Stimulated activated naive CD4-positive, alpha-beta T cell treated with Interleukin-2 at 50 U/mL for 16 hours (primary cell): ENCODE data around the gene C19orf12.

Experiments
- DNase-seq: peaks from one replicate; lab custom pipeline; 2025; lab: John Stamatoyannopoulos, UW

The C19orf12 gene

DNA sequence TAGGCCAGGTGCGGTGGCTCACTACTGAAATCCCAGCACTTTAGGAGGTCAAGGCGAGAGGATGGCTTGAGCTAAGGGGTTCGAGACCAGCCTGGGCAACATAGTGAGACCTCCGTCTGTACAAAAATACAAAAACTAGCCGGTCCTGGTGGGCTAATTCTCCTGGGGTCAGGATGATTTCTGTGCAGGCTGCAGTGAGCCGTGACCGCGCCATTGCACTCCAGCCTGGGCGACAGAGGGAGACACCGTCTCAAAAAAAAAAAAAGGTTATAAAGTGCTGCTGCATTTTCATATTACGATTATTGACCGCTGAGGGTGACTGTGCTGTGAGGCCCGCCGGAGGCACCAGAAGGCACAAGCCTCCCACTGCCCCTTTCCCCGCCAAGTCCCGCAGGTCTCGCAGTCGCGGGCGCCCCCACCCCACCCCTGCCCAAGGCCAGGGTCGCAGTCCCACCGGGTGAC, 50.3 kb downstream of the C19orf12 start:
- no peak for DNase-seq

DNA sequence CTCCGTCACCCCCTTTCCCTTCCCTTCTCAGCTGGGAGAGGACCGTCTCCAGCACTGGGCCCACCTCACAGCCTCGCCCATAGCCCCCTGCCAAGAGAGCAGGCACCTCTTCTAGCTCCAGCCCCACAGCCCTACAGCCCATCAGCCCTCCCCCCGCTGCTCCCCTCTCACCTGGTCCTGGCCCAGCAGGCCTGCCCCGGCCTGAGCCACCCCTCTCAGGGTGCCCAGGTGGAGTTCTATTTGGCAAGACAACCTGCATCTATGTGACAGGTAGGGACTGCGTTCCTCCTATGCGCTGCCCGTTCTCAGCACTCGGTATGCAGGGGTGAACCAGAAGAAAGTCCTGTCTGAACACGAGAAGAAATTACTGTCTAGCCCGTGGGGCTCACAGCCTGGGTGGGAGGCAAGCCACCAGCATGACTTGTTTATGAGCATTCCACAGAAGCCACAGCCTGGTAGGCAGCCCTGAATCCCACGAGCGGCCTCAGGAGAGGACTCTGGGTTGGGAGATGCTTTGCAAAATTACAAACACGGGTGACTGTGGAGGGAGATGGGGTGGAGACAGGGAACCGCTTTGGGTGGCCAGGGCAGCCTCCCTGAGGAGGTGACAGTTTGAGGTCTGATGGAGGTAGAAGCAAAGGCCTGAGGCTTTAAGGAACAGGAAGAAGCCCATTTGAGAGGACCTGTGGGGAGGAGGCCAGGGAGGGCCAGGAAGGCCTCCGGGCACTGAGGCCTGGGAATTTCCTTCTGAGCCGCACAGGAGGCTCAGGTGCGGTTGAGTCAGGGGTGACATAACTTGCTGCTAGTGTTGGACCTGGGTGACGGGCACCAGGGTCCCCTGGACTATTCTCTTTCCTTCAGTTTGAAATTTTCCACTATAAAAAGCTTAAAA, 51.0 kb downstream of the C19orf12 start:
- DNase-seq = no peak

DNA sequence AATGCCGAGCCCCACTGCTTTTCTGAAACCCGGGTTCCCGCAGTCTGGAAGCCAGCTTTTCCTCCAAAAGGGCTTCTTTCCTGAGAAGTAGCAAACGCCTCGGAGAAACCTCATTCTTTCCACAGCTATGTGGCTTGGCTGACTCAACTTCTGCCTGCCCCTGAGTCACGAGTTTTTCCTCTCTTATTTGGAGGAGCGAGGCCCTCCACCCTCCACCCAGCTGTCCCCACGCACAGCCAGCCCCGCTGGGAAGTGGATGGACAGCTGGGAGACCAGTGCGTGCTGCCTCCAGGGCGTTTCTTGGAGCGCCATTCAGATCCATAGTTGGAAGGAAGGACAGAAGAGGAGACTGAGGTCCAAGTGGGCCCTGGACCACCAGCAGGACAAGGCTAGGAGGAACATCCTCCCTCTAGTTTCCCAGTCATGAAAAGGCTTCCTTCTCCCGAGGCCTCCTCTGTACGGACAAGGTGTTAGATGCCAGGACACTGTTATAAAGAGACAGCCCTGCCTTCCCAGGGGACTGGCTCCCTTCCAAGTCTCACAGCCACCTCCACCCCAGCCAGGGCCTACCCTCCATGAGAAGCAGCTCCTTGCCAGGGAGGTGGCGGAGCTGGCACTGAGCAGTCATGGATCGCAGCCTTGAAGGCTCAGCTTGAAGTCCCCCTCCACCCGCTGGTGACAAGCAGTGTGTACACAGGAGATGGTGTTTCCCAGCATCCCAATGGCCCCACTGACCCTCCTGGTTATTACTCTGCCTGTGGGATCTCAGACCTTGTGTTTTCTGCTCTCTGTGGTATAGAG, 52.3 kb downstream of the C19orf12 start:
- DNase-seq = peak; percentile 9

DNA sequence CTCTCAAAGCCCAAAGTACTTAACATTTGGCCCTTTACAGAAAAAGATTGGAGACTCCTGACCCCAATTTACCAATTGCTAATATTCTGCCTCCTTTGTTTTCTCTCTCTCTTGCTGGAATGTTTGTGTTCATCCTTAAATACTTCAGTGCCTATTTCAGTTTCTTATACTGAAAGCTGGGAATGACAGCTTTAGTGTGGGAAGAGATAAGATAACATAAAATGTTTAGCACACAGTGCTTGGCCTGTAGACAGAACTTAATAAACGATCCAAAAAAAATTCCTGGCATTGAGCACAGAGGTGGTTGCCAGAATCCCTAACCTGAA, 52.8 kb downstream of the C19orf12 start:
- no peak for DNase-seq

DNA sequence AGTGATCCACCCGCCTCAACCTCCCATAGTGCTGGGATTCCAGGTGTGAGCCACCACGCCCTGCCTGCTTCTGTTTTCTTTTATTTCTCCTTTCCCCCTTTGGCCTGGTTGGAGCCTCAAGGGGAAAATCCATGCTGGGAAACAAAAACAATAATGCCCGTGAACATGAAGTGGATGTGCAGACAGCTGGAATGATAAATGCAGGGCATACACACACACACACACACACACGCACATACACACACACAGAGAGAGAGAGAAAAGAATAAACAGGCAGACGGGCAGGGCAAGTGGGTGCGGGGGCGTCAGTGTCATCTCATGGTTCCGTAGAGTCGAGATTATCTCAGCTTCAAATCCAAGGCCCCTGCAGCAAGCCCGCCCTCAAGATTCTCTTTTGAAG, 54.2 kb downstream of the C19orf12 start:
- DNase-seq = peak; percentile 30

DNA sequence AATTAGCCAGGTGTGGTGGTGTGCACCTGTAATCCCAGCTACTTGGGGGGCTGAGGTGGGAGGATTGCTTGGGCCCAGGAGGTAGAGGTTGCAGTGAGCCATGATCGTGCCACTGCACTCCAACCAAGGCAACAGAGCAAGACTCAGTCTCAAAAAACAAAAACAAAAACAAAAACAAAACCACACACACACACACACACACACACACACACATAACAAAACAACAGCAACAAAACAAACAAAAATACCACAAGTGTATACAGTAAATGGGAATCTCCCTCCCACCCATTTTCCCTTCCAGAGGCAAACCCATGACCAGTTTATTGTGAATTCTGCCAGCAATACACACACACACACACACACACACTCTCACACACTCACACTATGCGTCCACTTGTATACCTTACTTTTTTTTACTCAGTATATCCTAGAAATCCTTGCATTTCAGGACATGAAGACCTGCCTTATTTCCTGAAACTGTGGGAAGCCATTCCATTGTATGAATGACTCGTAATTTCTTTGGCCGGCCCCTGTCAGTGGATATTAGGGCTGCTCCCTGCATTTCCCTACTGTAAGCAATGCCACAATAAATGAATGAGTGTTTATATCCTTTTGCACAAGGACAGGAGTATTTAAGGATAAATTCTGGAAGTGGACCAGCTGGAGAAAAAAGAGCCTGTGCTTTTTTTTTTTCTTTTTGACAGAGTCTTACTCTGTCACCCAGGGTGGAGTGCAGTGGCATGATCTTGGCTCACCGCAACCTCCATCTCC, 56.7 kb downstream of the C19orf12 start:
- DNase-seq = no peak

DNA sequence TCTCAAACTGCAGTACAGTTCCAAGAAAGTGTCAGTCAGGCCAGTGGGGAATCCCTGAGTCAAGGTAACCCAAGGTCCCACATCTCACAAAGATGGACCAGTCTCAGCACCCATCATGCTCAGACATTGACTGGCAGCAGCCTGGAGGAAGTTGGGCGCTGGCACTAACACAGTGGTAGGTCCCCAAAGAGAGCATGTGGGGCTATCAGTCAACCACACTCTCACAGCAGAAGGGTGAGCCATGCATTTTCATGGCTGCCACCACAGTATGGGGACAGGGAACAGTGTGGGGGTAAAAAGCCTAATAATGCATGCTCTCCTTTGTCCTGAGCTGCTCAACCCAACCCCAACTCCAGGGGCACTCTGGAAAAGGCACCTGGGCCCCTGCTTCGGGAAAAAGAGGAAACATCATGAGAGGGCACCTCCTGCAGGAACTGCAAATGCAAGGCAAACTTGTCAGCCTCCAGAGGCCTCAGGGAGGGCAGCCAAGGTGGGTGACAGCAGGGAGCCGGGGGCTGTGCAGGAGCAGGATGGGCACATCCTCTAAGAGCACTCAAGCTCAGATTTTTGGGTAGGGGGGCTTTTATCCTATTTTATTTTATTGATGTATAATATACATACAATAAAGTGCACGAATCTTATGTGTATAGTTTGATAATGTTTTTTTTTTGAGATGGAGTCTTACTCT, 59.3 kb downstream of the C19orf12 start:
- DNase-seq = no peak

DNA sequence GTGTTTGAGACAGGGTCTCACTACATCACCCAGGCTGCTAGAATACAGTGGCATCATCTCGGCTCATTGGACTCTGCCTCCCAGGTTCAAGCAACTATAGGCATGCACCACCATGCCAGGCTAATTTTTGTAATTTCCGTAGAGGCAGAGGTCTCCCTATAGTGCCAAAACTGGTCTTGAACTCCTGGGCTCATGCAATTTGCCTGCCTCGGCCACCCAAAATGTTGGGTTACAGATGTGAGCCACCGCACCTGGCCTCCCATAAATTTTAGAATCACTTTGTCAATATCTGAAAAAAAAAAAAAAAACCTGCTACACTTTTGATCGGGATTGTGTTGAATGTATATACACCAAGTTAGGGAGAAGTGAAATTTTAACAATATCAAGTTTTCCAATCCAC, 61.7 kb downstream of the C19orf12 start:
- no peak for DNase-seq

DNA sequence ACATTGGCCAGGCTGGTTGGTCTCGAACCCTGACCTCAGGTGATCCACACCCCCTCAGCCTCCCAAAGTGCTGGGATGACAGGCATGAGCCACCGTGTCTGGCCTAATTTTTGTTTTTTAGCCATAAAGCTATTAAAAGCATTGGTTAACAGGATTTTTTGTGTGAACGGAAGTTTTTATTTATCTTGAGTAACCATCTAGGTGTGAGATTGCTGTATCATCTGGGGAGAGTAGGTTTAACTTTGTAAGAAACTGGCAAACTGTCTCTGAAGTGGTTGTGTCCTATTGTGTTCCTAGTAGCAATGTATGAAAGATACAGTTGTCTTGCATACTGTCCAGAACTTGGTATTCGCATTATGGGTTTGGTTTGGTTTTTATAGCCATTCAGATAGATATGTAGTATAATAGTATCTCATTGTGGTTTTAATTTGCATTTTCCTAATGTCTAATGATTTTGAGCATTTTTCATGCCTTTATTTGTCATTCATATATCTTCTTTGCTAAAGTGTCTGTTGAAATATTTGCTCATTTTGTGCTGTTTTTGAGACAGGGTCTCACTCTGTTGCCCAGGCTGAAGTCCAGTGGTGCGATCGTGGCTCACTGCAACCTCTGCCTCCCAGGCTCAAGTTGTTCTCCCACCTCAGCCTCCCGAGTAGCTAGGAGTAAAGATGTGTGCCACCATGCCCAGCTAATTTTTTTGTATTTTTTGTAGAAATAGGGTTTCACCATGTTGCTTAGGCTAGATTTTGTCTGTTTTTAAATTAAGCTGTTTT, 63.3 kb downstream of the C19orf12 start:
- no peak for DNase-seq

DNA sequence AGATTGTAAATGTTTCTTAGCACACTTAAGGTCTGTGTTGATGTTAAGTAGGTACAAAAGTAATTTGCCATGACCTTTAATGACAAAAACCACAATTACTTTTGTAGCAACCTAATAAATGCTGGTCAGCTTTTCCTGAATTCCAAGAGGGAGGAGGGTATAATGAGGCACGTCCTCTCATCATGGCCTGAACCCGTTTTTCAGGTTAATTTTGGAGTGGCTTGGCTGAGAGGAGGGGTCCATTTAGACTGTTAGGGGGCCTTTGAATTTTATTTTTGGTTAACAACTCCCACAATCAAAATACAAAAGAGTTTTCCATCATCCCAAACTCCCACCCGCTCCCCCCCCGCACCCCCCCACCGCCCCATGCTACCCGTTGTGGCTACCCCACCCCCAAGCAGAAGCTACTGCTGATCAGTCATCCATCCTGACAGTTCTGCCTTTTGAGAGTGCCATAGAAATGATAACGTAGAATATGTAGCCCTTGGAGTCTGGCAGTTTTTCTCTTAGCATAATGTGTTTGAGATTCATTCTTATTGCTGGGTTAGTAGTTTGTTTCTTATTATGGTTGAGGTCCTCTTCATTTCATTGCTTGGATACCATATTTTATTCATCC, 64.2 kb downstream of the C19orf12 start:
- DNase-seq = no peak
